Hippocampal formation (tissue), 2 donors: ENCODE data around the gene DENND5A.
"Not testable (repeated sequence)": the region's sequence is repeated elsewhere in the genome, so short reads cannot be mapped to it uniquely, and the experiment has no call there.

ENCODE experiments used
- DNase-seq, 2 donors: peaks; one replicate each; lab custom pipeline; 2025; lab: John Stamatoyannopoulos, UW

The DENND5A gene

DNA sequence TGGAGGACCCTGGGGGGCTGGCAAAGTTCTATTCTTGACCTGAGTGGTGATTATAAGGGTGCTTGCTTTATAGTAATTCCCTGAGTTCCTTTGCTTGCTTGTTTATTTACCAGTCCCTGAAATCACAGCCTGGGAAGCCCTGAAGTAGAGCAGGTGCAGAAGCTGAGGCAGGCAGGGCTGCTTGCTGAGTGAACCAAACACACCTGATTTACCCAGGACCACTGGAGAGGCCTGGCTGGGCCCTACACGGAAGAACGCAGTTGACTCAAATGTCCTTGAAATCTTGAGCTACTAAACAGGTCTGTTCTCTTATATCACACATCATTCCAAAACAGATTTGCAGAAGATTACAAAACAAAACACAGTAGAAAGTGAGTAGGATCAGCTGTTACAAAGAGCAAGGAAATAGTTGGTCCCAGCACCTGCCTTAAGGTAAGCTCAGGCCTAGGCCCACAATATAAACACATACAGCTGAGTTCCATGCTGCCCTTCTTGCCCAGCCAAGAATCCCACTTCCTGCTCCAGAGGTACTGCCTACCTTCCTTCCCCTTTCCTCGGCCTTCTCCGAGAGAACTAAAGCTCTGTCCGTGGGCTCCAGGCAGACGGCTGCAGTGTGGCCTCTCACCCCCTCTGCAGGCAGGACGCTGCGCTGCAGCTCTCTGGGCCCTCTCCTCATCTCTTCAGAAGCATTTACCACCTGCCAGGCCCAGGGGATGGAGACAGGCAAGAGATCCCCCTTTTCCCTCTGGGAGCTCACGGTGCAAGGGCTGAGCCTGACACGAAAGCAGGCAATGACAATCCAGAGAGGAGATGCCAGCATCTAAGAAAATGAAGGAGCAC, 127.6 kb downstream of the DENND5A start:
- DNase-seq, result peak; percentile 62 to 67

DNA sequence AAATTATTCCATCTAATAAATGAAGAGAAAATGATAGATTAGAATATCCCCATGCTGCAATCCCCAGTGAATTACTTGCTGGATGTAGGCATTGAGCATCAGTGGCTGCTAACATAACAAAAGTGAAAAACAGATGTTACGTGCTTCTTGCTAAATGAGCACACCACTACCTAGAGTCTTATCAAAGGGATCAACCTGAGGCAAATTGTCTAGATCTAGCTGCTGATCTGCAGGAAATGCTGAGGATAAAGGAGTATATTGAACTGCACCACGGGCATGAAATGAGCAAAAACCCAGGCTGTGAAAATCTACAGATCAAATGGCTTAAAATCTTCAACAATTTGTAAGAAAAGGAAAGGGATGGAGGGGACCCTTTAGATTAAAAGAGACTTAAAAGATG, 128.4 kb downstream of the DENND5A start:
- DNase-seq, result no peak

DNA sequence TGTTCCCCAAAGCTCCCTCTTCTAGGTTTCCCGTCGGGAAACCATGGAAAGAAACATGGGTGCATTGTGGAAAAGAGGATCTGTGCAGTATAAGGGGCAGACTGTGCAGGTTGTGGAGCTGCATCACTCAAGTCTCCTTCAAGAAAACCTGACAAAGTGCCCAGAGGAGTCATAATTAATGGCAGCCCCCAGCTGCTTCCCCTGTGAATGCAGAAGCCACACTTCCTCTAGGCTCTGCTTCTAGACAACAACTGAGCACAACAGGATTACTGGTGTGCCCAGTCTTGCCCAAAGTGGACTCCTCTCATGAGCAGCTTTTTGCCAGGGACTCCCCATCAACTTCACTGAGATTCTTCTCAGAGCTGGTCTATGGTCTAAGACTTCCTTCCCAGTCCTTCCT, 131.2 kb downstream of the DENND5A start:
- no peak for DNase-seq

DNA sequence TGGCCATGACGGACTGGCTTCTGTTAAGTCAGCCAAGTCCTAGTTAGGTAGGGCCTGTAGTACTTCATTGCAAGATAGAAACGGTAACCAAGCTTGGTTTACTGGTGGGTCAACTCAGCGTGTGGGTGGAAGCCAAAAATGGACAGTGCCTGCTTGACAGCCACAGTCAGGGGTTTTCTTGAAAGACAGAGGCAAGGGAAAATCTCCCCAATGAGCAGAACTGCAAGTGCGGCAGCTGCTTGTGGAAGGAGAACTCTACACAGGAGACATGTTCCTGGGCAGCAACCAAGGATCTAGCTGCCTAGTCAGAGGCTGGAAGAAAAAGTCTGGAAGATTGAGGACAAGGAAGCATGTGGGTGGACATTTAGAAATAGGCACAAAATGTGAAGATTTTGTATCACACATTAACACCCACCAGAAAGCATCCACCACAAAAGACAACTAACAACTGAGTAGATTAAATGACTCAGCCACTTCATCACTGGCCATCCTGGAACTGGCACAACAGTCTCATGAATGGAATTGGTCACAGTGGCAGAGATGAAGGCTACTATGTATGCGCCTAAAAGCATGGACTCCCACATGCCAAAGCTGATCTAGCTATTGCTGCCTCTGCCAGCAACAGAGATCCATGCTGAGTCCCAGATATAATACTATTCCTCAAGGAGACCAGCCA, 132.8 kb downstream of the DENND5A start:
- no peak for DNase-seq

DNA sequence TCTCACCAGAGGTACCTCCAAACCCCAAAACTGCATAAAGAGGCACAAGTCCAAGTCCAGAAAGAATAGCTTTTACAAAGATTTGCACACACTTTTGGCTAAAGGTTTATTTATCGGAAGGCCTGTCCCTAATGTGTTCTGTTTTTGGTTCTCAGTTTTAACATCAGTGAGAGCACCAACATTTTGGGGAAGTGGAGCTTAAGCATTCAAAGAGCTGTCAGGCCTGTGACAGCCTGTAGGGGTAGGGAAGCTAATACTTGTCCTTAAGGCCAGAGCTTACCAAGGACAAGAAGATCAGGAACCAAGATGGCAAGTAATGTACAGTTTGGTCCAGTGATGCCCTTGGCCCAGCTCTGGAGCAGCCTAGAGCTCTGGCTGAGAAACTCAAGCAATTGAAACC, 134.9 kb downstream of the DENND5A start:
- DNase-seq, result no peak

GRCh38 chr11:9126636-9127035, 138.5 kb downstream of the DENND5A start:
- DNase-seq, result no peak

DNA sequence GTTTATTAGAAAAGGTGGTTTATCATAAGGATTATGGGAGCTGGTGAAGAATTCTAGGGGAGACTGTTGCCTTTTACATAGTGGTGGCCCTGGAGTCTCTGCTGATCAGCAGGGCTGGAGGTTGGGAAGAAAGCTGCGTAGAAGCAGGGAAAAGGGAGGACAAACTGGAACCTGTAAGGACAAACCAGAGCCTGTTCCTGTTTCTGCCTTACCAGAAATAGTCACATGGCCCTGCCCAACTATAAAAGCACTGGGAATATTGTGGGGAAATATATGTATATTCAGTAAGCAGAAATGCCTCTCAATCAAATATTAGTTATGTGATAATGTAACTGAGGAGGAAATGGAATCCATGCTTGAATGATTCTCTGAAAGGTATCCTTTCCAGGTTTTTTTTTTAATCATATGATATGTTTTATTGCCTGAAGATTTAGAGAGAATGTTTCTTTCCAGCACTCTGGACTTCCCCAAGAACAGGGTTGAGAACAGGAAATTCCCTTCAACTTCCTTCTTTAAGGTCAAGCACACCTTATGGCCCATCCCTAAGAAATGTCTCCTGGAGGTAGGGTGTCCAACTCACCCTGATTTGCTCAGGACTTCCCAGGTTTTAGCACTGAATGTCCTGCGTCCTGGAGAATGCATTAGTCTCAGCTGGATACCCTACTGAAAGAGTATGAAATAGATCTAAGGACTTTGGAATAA, 139.8 kb downstream of the DENND5A start:
- DNase-seq, result no peak

GRCh38 chr11:9123595-9124304, 141.4 kb downstream of the DENND5A start:
- DNase-seq, result no peak

DNA sequence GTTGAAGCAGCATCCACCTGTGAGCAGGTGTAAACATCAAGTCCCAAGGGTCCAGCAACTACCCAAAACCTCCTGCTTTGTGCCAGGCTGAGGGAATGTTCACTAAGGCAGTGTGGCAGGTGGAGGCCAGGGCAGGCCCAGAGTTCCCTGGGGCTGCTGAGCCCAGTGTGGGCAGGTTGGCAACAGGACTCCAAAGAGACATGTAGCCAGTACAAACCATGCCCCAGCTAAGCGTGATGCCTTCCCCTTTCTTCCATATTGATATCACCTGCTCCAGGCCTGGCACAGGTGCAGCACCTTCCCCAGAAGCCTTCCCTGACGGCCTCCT, 143.7 kb downstream of the DENND5A start:
- DNase-seq, result no peak

GRCh38 chr11:9120664-9121468, 144.3 kb downstream of the DENND5A start:
- DNase-seq, result no peak

DNA sequence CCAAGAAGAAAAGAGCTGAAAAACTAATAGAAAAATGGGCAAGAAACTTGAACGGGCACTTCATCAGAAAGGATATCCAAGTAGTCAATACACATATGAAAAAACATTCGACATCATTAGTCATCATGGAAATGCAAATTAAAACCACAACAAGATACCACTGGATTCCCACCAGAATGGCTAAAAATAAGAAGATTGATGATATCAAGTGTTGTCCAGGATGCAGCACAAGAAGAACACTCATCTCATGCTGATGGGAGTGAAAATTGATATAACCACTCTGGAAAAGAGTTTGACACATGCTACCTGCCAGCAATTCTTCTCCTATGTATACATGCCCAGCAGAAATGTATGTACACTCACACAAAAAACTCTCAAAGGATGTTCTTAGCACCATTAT, 146.9 kb downstream of the DENND5A start:
- DNase-seq, result no peak

- no peak for DNase-seq
Measured at GRCh38 chr11:9112075-9112474, 153.1 kb downstream of the DENND5A start.

DNA sequence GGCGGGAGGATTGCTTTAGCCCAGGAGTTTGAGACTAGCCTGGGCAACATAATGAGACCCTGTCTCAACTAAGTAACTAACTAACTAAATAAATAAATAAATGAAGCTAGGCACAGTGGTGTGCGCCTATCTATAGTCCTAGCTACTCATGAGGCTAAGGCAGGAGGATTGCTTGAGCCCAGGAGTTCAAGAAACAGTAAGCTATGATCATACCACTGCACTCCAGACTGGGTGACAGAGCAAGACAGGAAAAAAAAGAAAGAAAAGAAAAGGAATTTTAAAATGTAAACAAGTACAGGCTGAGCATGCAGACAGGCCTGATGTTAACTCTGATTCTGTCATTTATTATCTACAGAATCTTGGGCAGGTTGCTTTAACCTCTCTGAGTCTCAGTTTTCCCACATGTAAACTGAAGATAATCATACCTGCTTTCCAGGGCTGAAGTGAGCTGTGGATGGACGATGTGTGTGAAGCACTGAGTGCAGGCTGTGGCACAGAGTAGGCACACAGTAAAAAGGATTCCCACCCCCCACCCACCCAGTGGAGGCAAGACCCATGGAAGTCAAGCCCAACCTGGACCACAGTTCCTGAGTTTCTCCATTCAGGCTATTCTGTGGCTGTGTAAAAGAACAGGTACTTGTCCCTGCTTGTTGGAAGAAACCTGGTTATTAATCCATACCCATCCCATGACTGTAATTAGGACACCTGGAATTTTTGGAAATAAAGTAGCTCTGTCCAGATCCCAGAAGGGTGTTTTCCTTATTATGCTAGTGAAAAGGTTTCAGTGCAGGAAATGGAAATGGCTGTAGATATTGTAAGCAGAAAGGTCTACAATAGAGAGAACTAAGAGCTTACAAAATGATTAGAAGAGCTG, 155.1 kb downstream of the DENND5A start:
- DNase-seq, result no peak

- no peak for DNase-seq
Measured at GRCh38 chr11:9104580-9104979, 160.6 kb downstream of the DENND5A start.

DNA sequence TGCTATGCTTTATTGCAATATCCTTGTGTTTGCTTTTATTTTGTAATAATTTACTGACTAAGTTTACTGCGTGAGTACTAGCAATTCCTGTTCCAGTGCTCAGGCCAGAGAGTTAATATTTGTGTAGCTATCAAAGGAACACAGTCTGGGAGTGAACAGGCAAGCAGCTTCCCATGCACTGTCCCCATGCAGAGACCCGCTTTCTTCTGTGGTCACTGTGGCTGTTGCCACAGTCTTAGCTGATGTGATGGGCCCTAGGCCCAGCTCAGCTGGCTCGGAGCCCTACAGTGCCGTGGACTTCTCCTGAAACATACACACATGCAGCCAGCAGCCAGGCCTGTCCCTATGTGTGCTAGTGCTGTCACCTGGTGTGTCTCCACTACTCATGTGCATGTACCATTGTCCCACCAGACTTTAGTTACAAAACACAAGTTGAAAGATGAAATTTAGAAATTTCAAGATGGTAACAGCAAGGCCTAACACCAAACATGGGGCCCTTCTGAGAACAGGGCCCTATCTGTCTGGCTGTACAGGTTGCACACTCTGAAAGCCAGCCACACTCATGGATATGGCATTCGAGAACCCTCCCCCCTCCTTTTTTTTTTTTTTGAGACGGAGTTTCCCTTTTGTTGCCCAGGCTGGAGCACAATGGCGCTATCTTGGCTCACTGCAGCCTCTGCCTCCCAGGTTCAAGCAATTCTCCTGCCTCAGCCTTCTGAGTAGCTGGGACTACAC, 161.4 kb downstream of the DENND5A start:
- DNase-seq, result no peak

- no peak for DNase-seq
Measured at GRCh38 chr11:9099617-9100016, 165.5 kb downstream of the DENND5A start.

GRCh38 chr11:9098455-9098854, 166.7 kb downstream of the DENND5A start:
- not testable (repeated sequence) for DNase-seq

GRCh38 chr11:9097186-9097943, 167.8 kb downstream of the DENND5A start:
- not testable (repeated sequence) for DNase-seq

GRCh38 chr11:9096427-9096826, 168.7 kb downstream of the DENND5A start:
- no peak for DNase-seq
